GM12891 (cell line): Measurements from ENCODE around the gene MRM3.

Experiments
- PAX5 ChIP-seq: IDR thresholded peaks from 2 replicates; pipeline ENCODE4 v1.6.1; 2011; ENCODE audit warnings: low read length, moderate library complexity, mild to moderate bottlenecking; ENCODE audit not compliant: insufficient read depth, severe bottlenecking
- POLR2A ChIP-seq: IDR thresholded peaks from 2 replicates; pipeline ENCODE4 v1.6.1; 2011; ENCODE audit warnings: low read depth, low read length, control low read depth
- POLR2AphosphoS5 ChIP-seq: IDR thresholded peaks from 2 replicates; pipeline ENCODE4 v1.6.1; 2011; ENCODE audit warnings: low read depth, low read length, control low read depth
- TAF1 ChIP-seq: IDR thresholded peaks from 2 replicates; pipeline ENCODE4 v1.6.1; 2011; ENCODE audit warnings: low read depth, low read length, control low read depth

DNA sequence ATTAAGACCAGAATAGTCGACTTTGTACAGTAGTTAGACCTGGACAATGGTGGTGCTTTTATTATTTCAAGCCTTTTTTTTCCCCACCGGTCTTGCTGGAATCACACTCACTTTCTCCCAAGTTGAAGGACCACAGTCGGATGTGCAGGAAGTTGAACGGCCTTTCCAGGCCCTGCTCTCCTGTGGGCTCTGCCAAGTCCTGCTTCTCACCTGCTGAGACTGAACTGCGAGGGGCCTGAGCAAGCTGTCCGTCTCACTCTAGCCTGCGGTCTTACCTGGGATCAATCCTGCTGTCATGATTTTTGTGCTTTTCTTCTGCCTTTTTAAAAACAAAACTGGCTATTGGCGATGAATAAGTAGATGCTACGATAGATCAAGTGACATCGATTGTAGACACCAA, 48.4 kb upstream of the MRM3 start:
- no peak for TF ChIP-seq POLR2A
- TF ChIP-seq TAF1, result no peak
- TF ChIP-seq PAX5, result no peak
- TF ChIP-seq POLR2AphosphoS5, result no peak
